IPS-18c (cell line): ENCODE results near the gene TMEM8B.
"Not testable (repeated sequence)": the region's sequence is repeated elsewhere in the genome, so short reads cannot be mapped to it uniquely, and the experiment has no call there.

Source experiments
- H3K4me3 ChIP-seq: 2 replicates; pipeline ENCODE4 v1.7.0; 2013; ENCODE audit warnings: low read depth, mild to moderate bottlenecking, low read length, moderate library complexity; ENCODE audit not compliant: insufficient read depth
- H3K9me3 ChIP-seq: one replicate; pipeline ENCODE4 v1.6.1; 2013; ENCODE audit warnings: mild to moderate bottlenecking, low read length, moderate library complexity; ENCODE audit not compliant: control insufficient read depth, insufficient read depth

TMEM8B gene

GRCh38 chr9:35907711-35908503 lies 78.9 kb downstream of the TMEM8B start:
- Histone ChIP-seq H3K9me3 (no peaks in the 10 kb centered on the region), H3K4me3 (no peak overlapping the region)

GRCh38 chr9:35908504-35909125 lies 79.6 kb downstream of the TMEM8B start:
- H3K9me3 ChIP-seq = no peaks in the 10 kb centered on the region
- H3K4me3 ChIP-seq = no peak overlapping the region; the same call in 1 of the 2 replicates

GRCh38 chr9:35909274-35909673 lies 80.2 kb downstream of the TMEM8B start, which contains the start of gene SPAAR:
Gene SPAAR (plus strand): TSS chr9:35909490. CDS start chr9:35910464, 974 bp downstream.
- Histone ChIP-seq H3K4me3 (no peak within 1 kb of the TSS; the same call in 1 of the 2 replicates), H3K9me3 (no peaks in the 10 kb centered on the region)

- Histone ChIP-seq H3K4me3 (no peak overlapping the region; the same call in 1 of the 2 replicates), H3K9me3 (no peaks in the 10 kb centered on the region)
Observed at GRCh38 chr9:35909687-35910612, 80.9 kb downstream of the TMEM8B start.

GRCh38 chr9:35910613-35911359 lies 81.8 kb downstream of the TMEM8B start:
- Histone ChIP-seq H3K4me3 (no peak overlapping the region), H3K9me3 (no peaks in the 10 kb centered on the region)

GRCh38 chr9:35911690-35912089 lies 82.7 kb downstream of the TMEM8B start:
- no peak overlapping the region for H3K4me3 ChIP-seq
- no peaks in the 10 kb centered on the region for H3K9me3 ChIP-seq

- H3K9me3 ChIP-seq = no peaks in the 10 kb centered on the region
Observed at GRCh38 chr9:35912791-35913400, 83.9 kb downstream of the TMEM8B start.

GRCh38 chr9:35913429-35913828 lies 84.4 kb downstream of the TMEM8B start:
- H3K9me3 ChIP-seq, H3K4me3 ChIP-seq: not testable (repeated sequence)

More at GRCh38 chr9:35912791-35913400, 83.9 kb downstream of the TMEM8B start:
- no peak overlapping the region for H3K4me3 ChIP-seq

GRCh38 chr9:35914301-35914807 lies 85.3 kb downstream of the TMEM8B start:
- Histone ChIP-seq H3K4me3 (no peak overlapping the region), H3K9me3 (no peaks in the 10 kb centered on the region)
